HG03196 (cell line): ENCODE data around the gene PLD3.
"Not testable (repeated sequence)": the region's sequence is repeated elsewhere in the genome, so short reads cannot be mapped to it uniquely, and the experiment has no call there.

Source experiments
- ATAC-seq: cut with Tn5 transposase; IDR thresholded peaks from one replicate; pipeline ENCODE4 v1.9.1; 2021; ENCODE audit not compliant: unreplicated experiment

Gene PLD3

GRCh38 chr19:40331052-40331451, 17.4 kb upstream of the PLD3 start:
- no peak for ATAC-seq

GRCh38 chr19:40332669-40333068, 15.8 kb upstream of the PLD3 start:
- ATAC-seq, result no peak

- not testable (repeated sequence) for ATAC-seq
Measured at GRCh38 chr19:40333083-40333482, 15.4 kb upstream of the PLD3 start.

- ATAC-seq, result no peak
Measured at GRCh38 chr19:40335101-40335500, 13.4 kb upstream of the PLD3 start.

- ATAC-seq, result no peak
Measured at GRCh38 chr19:40335855-40336600, 12.5 kb upstream of the PLD3 start.

- ATAC-seq, result no peak
Measured at GRCh38 chr19:40336601-40336900, 11.9 kb upstream of the PLD3 start.

- no peak for ATAC-seq
Measured at GRCh38 chr19:40337107-40337506, 11.4 kb upstream of the PLD3 start.

GRCh38 chr19:40337594-40337993, 10.9 kb upstream of the PLD3 start:
- ATAC-seq, result no peak

GRCh38 chr19:40339018-40339728, 9.3 kb upstream of the PLD3 start:
- no peak for ATAC-seq

- ATAC-seq, result no peak
Measured at GRCh38 chr19:40341601-40342482, 6.7 kb upstream of the PLD3 start.

- no peak for ATAC-seq
Measured at GRCh38 chr19:40342644-40343311, 5.7 kb upstream of the PLD3 start.

GRCh38 chr19:40344422-40344821, 4.1 kb upstream of the PLD3 start:
- ATAC-seq, result no peak

- ATAC-seq, result no peak
Measured at GRCh38 chr19:40348961-40349507, 539 bp downstream of the PLD3 start.

GRCh38 chr19:40355975-40356680, 7.6 kb downstream of the PLD3 start:
- ATAC-seq, result no peak

GRCh38 chr19:40356681-40357595, 8.4 kb downstream of the PLD3 start:
- ATAC-seq, result no peak

- ATAC-seq, result no peak
Measured at GRCh38 chr19:40357640-40358039, 9.1 kb downstream of the PLD3 start.

- ATAC-seq, result no peak
Measured at GRCh38 chr19:40358773-40359172, 10.3 kb downstream of the PLD3 start.

- ATAC-seq, result no peak
Measured at GRCh38 chr19:40360020-40360707, 11.7 kb downstream of the PLD3 start.
